ENCODE data around the gene CEP85L. TPM values are rescaled to one million over a fixed set of nuclear protein-coding genes. Genes with fewer than 3 reads are reported as not detected.

CEP85L gene
- total and polyA plus RNA-seq, 10 of the 15 experiments (the other 5 are each of a cell fraction or from before 2014, with no cell fraction given): 1.8 to 10.9 (median 7.1) TPM

DNA sequence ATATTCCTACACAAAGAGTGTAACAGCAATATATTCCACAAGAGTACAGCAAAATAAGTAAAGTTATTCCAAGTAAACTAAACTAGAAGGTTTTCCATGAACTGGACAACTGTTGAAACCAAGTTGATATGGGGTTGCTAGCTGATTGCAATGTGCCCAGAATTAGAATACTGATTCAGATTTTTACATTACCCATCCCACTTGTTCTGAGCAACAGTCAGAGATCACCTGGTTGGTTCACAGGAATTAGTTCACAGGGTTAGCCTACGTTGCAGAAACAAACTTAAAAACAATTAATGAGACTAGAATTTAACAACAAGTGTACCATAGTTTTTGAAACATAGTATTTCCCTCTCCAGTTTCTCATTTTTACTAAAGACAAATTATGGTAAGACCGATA lies 49.1 kb downstream of the CEP85L start:
- DNase-seq (ENCODE audit: low read depth, low spot score) (no peak), FAIRE-seq (no peak), ATAC-seq (no peak)
- H3K36me3 ChIP-seq (ENCODE audit: control insufficient read depth in 2 of 2, insufficient read depth in 2 of 2, low read length in 1 of 2): no peaks in the 10 kb centered on the region
- CTCF ChIA-PET: interaction anchor here (3.2 kb wide), 1 partner anchor 37 kb away, joined by 16 read pairs; no protein-coding TSS in a partner anchor
- no peaks in the 10 kb centered on the region for H4K20me1 ChIP-seq (ENCODE audit: control insufficient read depth, insufficient read depth)
- H3K4me1 ChIP-seq (ENCODE audit: control insufficient read depth, insufficient read depth, low read length): no peaks in the 10 kb centered on the region; the same call in 1 of the 2 replicates
- no TSS peak for BruUV-seq (replicated peaks)
- no peak overlapping the region for H3K4me3 ChIP-seq
- TF ChIP-seq SMAD5 (IDR thresholded peaks at IDR 0.05; ENCODE audit: low read depth) (no peak), POLR2AphosphoS5 (IDR thresholded peaks at IDR 0.05; ENCODE audit: low read length) (no peak), NFYA (IDR thresholded peaks at IDR 0.05; ENCODE audit: borderline replicate concordance, low read depth, low read length) (no peak), TCF3 (IDR thresholded peaks at IDR 0.05; ENCODE audit: borderline replicate concordance, insufficient read depth, low read depth, low read length) (no peak), EGR1 (IDR thresholded peaks at IDR 0.05; ENCODE audit: borderline replicate concordance in 1 of 2, low read depth in 2 of 2, low read length in 2 of 2) (no peak), EZH2 (IDR thresholded peaks at IDR 0.05; ENCODE audit: borderline replicate concordance, control insufficient read depth, low read depth, low read length) (no peak), POLR2AphosphoS2 (IDR thresholded peaks at IDR 0.05; ENCODE audit: low read depth, low read length) (no peak), ZNF24 (IDR thresholded peaks at IDR 0.05) (no peak), NBN (IDR thresholded peaks at IDR 0.05) (no peak), JUND (IDR thresholded peaks at IDR 0.05; ENCODE audit: low read depth, low read length) (no peak), EED (IDR thresholded peaks at IDR 0.05; ENCODE audit: low read depth) (no peak), POLR2A (IDR thresholded peaks at IDR 0.05; ENCODE audit: low read depth, low read length) (no peak)
- TF ChIP-seq, protein P1, sequence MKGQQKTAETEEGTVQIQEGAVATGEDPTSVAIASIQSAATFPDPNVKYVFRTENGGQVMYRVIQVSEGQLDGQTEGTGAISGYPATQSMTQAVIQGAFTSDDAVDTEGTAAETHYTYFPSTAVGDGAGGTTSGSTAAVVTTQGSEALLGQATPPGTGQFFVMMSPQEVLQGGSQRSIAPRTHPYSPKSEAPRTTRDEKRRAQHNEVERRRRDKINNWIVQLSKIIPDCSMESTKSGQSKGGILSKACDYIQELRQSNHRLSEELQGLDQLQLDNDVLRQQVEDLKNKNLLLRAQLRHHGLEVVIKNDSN (IDR thresholded peaks at IDR 0.05; ENCODE audit: borderline replicate concordance, extremely low read length, insufficient read depth, low read depth, low read length): no peak
- TF ChIP-seq, protein P2, sequence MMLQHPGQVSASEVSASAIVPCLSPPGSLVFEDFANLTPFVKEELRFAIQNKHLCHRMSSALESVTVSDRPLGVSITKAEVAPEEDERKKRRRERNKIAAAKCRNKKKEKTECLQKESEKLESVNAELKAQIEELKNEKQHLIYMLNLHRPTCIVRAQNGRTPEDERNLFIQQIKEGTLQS (IDR thresholded peaks at IDR 0.05; ENCODE audit: borderline replicate concordance, extremely low read depth, low read depth, low read length): no peak
- TF ChIP-seq, protein P3, sequence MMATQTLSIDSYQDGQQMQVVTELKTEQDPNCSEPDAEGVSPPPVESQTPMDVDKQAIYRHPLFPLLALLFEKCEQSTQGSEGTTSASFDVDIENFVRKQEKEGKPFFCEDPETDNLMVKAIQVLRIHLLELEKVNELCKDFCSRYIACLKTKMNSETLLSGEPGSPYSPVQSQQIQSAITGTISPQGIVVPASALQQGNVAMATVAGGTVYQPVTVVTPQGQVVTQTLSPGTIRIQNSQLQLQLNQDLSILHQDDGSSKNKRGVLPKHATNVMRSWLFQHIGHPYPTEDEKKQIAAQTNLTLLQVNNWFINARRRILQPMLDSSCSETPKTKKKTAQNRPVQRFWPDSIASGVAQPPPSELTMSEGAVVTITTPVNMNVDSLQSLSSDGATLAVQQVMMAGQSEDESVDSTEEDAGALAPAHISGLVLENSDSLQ (IDR thresholded peaks at IDR 0.05): no peak
- H3K4me2 ChIP-seq (ENCODE audit: control insufficient read depth, insufficient read depth): no peak overlapping the region
- in situ Hi-C loops (cut with MboI) (no loop called here), intact Hi-C loops (cut with micrococcal nuclease; ENCODE audit: unreplicated experiment) (no loop called here)
- no peak overlapping the region for H2AFZ ChIP-seq (ENCODE audit: control insufficient read depth, low read depth, low read length)
- no peaks in the 10 kb centered on the region; the same call in 2 of the 3 replicates for H3K9me3 ChIP-seq (replicated peaks; ENCODE audit: control insufficient read depth, insufficient read depth, low read length)
- POLR2A ChIA-PET: no interaction called here
- RAD21 ChIA-PET (ENCODE audit: unreplicated experiment): no interaction called here
- H3K79me2 ChIP-seq (ENCODE audit: control insufficient read depth, insufficient read depth, low read length): no peaks in the 10 kb centered on the region; the same call in 1 of the 2 replicates
- SMC1A ChIA-PET (ENCODE audit: uncharacterized antibody, unreplicated experiment): interaction anchor here (2.5 kb wide), 1 partner anchor 37 kb away, joined by 12 read pairs; no protein-coding TSS in a partner anchor
- no peak overlapping the region for H3K9ac ChIP-seq (ENCODE audit: control insufficient read depth, insufficient read depth, low read length)
- no peak overlapping the region for H3K27ac ChIP-seq (ENCODE audit: control insufficient read depth, insufficient read depth)
- no peaks in the 10 kb centered on the region for H3K27me3 ChIP-seq (replicated peaks in 1 of 2; ENCODE audit: control insufficient read depth in 2 of 2, insufficient read depth in 2 of 2, low read length in 1 of 2)
- 72% methylated on average over 2 of the region's 2 CpGs for WGBS (ENCODE audit: insufficient coverage, insufficient replicate concordance, low lambda C conversion rate, missing lambda C conversion rate)

Data from GM12878 (cell line).